NCI-H82 treated with DMSO at 0.1 percent for 48 hours (cell line): Measurements from ENCODE around the gene IL1RAPL1.

Experiments used
- DNase-seq: peaks from one replicate; lab custom pipeline; 2025; ENCODE audit not compliant: unreplicated experiment; lab: John Stamatoyannopoulos, UW

IL1RAPL1 gene

GRCh38 chrX:29962061-29962460, 1374.8 kb downstream of the IL1RAPL1 start:
- no peak for DNase-seq

- DNase-seq = no peak
Observed at GRCh38 chrX:29965634-29966033, 1378.4 kb downstream of the IL1RAPL1 start.

GRCh38 chrX:29992083-29992482, 1404.8 kb downstream of the IL1RAPL1 start:
- DNase-seq = no peak

GRCh38 chrX:30005813-30006212, 1418.6 kb downstream of the IL1RAPL1 start:
- DNase-seq = no peak
